ENCODE data around the gene CUEDC1.
"Not testable (repeated sequence)": the region's sequence is repeated elsewhere in the genome, so short reads cannot be mapped to it uniquely, and the experiment has no call there.

The CUEDC1 gene

GRCh38 chr17:57976594-57976993, 21.4 kb upstream of the CUEDC1 start:
- CTCF ChIA-PET = interaction anchor here (1.5 kb wide), 1 partner anchor 84 kb away, joined by 3 read pairs; no protein-coding TSS in a partner anchor
- peaks cover 54% of the 10 kb centered on the region for H3K36me3 Mint-ChIP-seq

GRCh38 chr17:57975044-57975443, 19.8 kb upstream of the CUEDC1 start:
- H3K4me1 Mint-ChIP-seq = no peaks in the 10 kb centered on the region
- no peaks in the 10 kb centered on the region for H3K9me3 Mint-ChIP-seq
- H3K36me3 Mint-ChIP-seq = peaks cover 46% of the 10 kb centered on the region
- no peak overlapping the region for H3K4me3 Mint-ChIP-seq
- H3K27ac Mint-ChIP-seq = no peak overlapping the region
- H3K27me3 Mint-ChIP-seq = no peaks in the 10 kb centered on the region
- CTCF ChIA-PET = interaction anchor here (0.8 to 1.2 kb wide), 3 partner anchors 24 to 118 kb away, joined by 3 to 4 read pairs (median 3); no protein-coding TSS in a partner anchor
- DNase-seq = no peak

More at GRCh38 chr17:57976594-57976993, 21.4 kb upstream of the CUEDC1 start:
- Mint-ChIP-seq H3K4me1 (peaks cover 2% of the 10 kb centered on the region), H3K9me3 (no peaks in the 10 kb centered on the region), H3K27ac (no peak overlapping the region), H3K4me3 (no peak overlapping the region), H3K27me3 (no peaks in the 10 kb centered on the region)
- no peak for DNase-seq

GRCh38 chr17:57974053-57974824, 19.0 kb upstream of the CUEDC1 start:
- not testable (repeated sequence) for H3K9me3 Mint-ChIP-seq, DNase-seq, H3K27me3 Mint-ChIP-seq, H3K4me3 Mint-ChIP-seq, H3K27ac Mint-ChIP-seq, H3K4me1 Mint-ChIP-seq
- peaks cover 44% of the 10 kb centered on the region for H3K36me3 Mint-ChIP-seq
- CTCF ChIA-PET = interaction anchor here (1.2 kb wide), 1 partner anchor 57 kb away, joined by 3 read pairs; no protein-coding TSS in a partner anchor

- no peaks in the 10 kb centered on the region for H3K4me1 Mint-ChIP-seq
- DNase-seq = no peak
- no peak overlapping the region for H3K27ac Mint-ChIP-seq
- H3K9me3 Mint-ChIP-seq = no peaks in the 10 kb centered on the region
- peaks cover 32% of the 10 kb centered on the region for H3K36me3 Mint-ChIP-seq
- H3K4me3 Mint-ChIP-seq = no peak overlapping the region
- peaks cover 14% of the 10 kb centered on the region for H3K27me3 Mint-ChIP-seq
- CTCF ChIA-PET = interaction anchor here (0.6 kb wide), 1 partner anchor 250 kb away, joined by 4 read pairs; no protein-coding TSS in a partner anchor
These were observed 16.9 kb upstream of the CUEDC1 start for GRCh38 chr17:57972151-57972550.

GRCh38 chr17:57971572-57971971, 16.4 kb upstream of the CUEDC1 start:
- DNase-seq = no peak
- CTCF ChIA-PET = interaction anchor here (0.6 to 1.6 kb wide), 3 partner anchors 23 to 250 kb away, joined by 3 to 4 read pairs (median 3); no protein-coding TSS in a partner anchor
- no peaks in the 10 kb centered on the region for H3K4me1 Mint-ChIP-seq
- H3K9me3 Mint-ChIP-seq = no peaks in the 10 kb centered on the region
- peaks cover 14% of the 10 kb centered on the region for H3K27me3 Mint-ChIP-seq
- no peak overlapping the region for H3K27ac Mint-ChIP-seq
- H3K4me3 Mint-ChIP-seq = no peak overlapping the region
- peaks cover 26% of the 10 kb centered on the region for H3K36me3 Mint-ChIP-seq

GRCh38 chr17:57970710-57971109, 15.5 kb upstream of the CUEDC1 start:
- Mint-ChIP-seq H3K27ac (no peak overlapping the region), H3K36me3 (peaks cover 19% of the 10 kb centered on the region), H3K4me3 (no peak overlapping the region), H3K9me3 (no peaks in the 10 kb centered on the region), H3K4me1 (no peaks in the 10 kb centered on the region), H3K27me3 (peaks cover 20% of the 10 kb centered on the region)
- CTCF ChIA-PET = interaction anchor here (0.7 to 1.6 kb wide), 3 partner anchors 15 to 137 kb away, joined by 3 read pairs; partner anchors contain the start of gene CUEDC1
- no peak for DNase-seq

- no peaks in the 10 kb centered on the region for H3K4me1 Mint-ChIP-seq
- H3K36me3 Mint-ChIP-seq = peaks cover 4% of the 10 kb centered on the region
- H3K4me3 Mint-ChIP-seq = no peak overlapping the region
- CTCF ChIA-PET = interaction anchor here (0.7 kb wide), 1 partner anchor 146 kb away, joined by 3 read pairs; no protein-coding TSS in a partner anchor
- H3K9me3 Mint-ChIP-seq = no peaks in the 10 kb centered on the region
- H3K27ac Mint-ChIP-seq = no peak overlapping the region
- H3K27me3 Mint-ChIP-seq = peaks cover 20% of the 10 kb centered on the region
- no peak for DNase-seq
These were observed 13.2 kb upstream of the CUEDC1 start for GRCh38 chr17:57968456-57968855.

- CTCF ChIA-PET = no interaction called here
- Mint-ChIP-seq H3K4me3 (no peak overlapping the region), H3K9me3 (no peaks in the 10 kb centered on the region), H3K36me3 (no peaks in the 10 kb centered on the region), H3K4me1 (no peaks in the 10 kb centered on the region), H3K27ac (no peak overlapping the region), H3K27me3 (peaks cover 27% of the 10 kb centered on the region)
- DNase-seq = no peak
These were observed 11.7 kb upstream of the CUEDC1 start for GRCh38 chr17:57966875-57967274.

GRCh38 chr17:57966246-57966645, 11.0 kb upstream of the CUEDC1 start:
- CTCF ChIA-PET = no interaction called here
- Mint-ChIP-seq H3K4me1 (no peaks in the 10 kb centered on the region), H3K4me3 (no peak overlapping the region)

GRCh38 chr17:57965521-57966160, 10.4 kb upstream of the CUEDC1 start:
- no peak for DNase-seq
- peaks cover 35% of the 10 kb centered on the region for H3K27me3 Mint-ChIP-seq
- no peaks in the 10 kb centered on the region for H3K4me1 Mint-ChIP-seq
- no peaks in the 10 kb centered on the region for H3K36me3 Mint-ChIP-seq
- no peak overlapping the region for H3K27ac Mint-ChIP-seq
- no peak overlapping the region for H3K4me3 Mint-ChIP-seq
- no peaks in the 10 kb centered on the region for H3K9me3 Mint-ChIP-seq
- CTCF ChIA-PET = no interaction called here

More at GRCh38 chr17:57966246-57966645, 11.0 kb upstream of the CUEDC1 start:
- Mint-ChIP-seq H3K27me3 (peaks cover 29% of the 10 kb centered on the region), H3K9me3 (no peaks in the 10 kb centered on the region), H3K36me3 (no peaks in the 10 kb centered on the region), H3K27ac (no peak overlapping the region)
- no peak for DNase-seq

GRCh38 chr17:57963149-57963511, 7.9 kb upstream of the CUEDC1 start:
- no peaks in the 10 kb centered on the region for H3K4me1 Mint-ChIP-seq
- CTCF ChIA-PET = no interaction called here
- no peak for DNase-seq
- H3K27me3 Mint-ChIP-seq = peaks cover 56% of the 10 kb centered on the region
- no peaks in the 10 kb centered on the region for H3K36me3 Mint-ChIP-seq
- H3K9me3 Mint-ChIP-seq = no peaks in the 10 kb centered on the region
- H3K4me3 Mint-ChIP-seq = no peak overlapping the region
- no peak overlapping the region for H3K27ac Mint-ChIP-seq

GRCh38 chr17:57962279-57963148, 7.3 kb upstream of the CUEDC1 start:
- no peak overlapping the region for H3K27ac Mint-ChIP-seq
- no peaks in the 10 kb centered on the region for H3K9me3 Mint-ChIP-seq
- no peaks in the 10 kb centered on the region for H3K4me1 Mint-ChIP-seq
- H3K27me3 Mint-ChIP-seq = peaks cover 56% of the 10 kb centered on the region
- CTCF ChIA-PET = no interaction called here
- no peak overlapping the region for H3K4me3 Mint-ChIP-seq
- DNase-seq = no peak
- no peaks in the 10 kb centered on the region for H3K36me3 Mint-ChIP-seq

GRCh38 chr17:57959929-57960328, 4.7 kb upstream of the CUEDC1 start:
- no peak for DNase-seq

GRCh38 chr17:57958391-57958790, 3.2 kb upstream of the CUEDC1 start:
- not testable (repeated sequence) for H3K27ac Mint-ChIP-seq

More at GRCh38 chr17:57959929-57960328, 4.7 kb upstream of the CUEDC1 start:
- Mint-ChIP-seq H3K36me3 (no peaks in the 10 kb centered on the region), H3K4me1 (peaks cover 13% of the 10 kb centered on the region), H3K9me3 (no peaks in the 10 kb centered on the region), H3K27ac (no peak overlapping the region), H3K4me3 (no peak overlapping the region), H3K27me3 (peaks cover 69% of the 10 kb centered on the region)
- CTCF ChIA-PET = no interaction called here

More at GRCh38 chr17:57958391-57958790, 3.2 kb upstream of the CUEDC1 start:
- H3K9me3 Mint-ChIP-seq, H3K36me3 Mint-ChIP-seq, CTCF ChIA-PET, DNase-seq, H3K4me3 Mint-ChIP-seq: not testable (repeated sequence)
- Mint-ChIP-seq H3K4me1 (peaks cover 15% of the 10 kb centered on the region), H3K27me3 (peaks cover 80% of the 10 kb centered on the region)

All from activated naive CD4-positive, alpha-beta T cell treated with anti-CD3 and anti-CD28 coated beads, Interleukin-2, amount 10 ng/mL, durations not matched to agents 7 days and 5 days (primary cell).